Activated CD4-positive, alpha-beta T cell treated with anti-CD3 and anti-CD28 coated beads for 36 hours (primary cell): ENCODE measurements around the gene KRT71. TPM values are rescaled to one million over a fixed set of nuclear protein-coding genes. Genes with fewer than 3 reads are reported as not detected.

Experiments
- ATAC-seq: fragments of 200-7000 bp; cut with Tn5 transposase; one replicate; pipeline ENCODE4 v1.10.0; 2021; ENCODE audit warnings: mild to moderate bottlenecking, moderate library complexity
- CTCF ChIA-PET: fragments of 350-600 bp; sonication (Branson Sonifier 250); formaldehyde crosslinking; loops from one replicate; lab custom pipeline; 2021; ENCODE audit warnings: antibody characterized with exemption; lab: Charles Lee
- POLR2A ChIA-PET: fragments of 350-600 bp; sonication (Branson Sonifier 250); formaldehyde crosslinking; loops from one replicate; lab custom pipeline; 2021; ENCODE audit warnings: antibody characterized with exemption, inconsistent platforms; lab: Charles Lee
- DNase-seq: peaks from one replicate; pipeline ENCODE4 v3.0.0-alpha.2; 2020
- H3K27ac Mint-ChIP-seq: one replicate; pipeline ENCODE4 v1.8.0; 2021; ENCODE audit warnings: mixed read lengths
- H3K27me3 Mint-ChIP-seq: one replicate; pipeline ENCODE4 v1.8.0; 2021; ENCODE audit warnings: mixed read lengths
- H3K36me3 Mint-ChIP-seq: one replicate; pipeline ENCODE4 v1.8.0; 2021; ENCODE audit warnings: low read depth, mixed read lengths
- H3K4me1 Mint-ChIP-seq: one replicate; pipeline ENCODE4 v1.8.0; 2021; ENCODE audit warnings: mixed read lengths
- H3K4me3 Mint-ChIP-seq: one replicate; pipeline ENCODE4 v1.8.0; 2021; ENCODE audit warnings: mild to moderate bottlenecking, moderate library complexity, mixed read lengths
- H3K9me3 Mint-ChIP-seq: one replicate; pipeline ENCODE4 v1.8.0; 2021; ENCODE audit warnings: low read depth, mixed read lengths
- intact Hi-C, 2 experiments: fragments of 100-400 bp; cut with DNase I in 1 of 2; cut with micrococcal nuclease in 1 of 2; formaldehyde crosslinking; loops; one replicate each; pipeline versions ENCODE4 v1.14.2 to v1.15.1; 2022 to 2024; cut with DNase I, micrococcal nuclease
- total RNA-seq, 2 experiments: library from RNA; stranded (reverse); gene quantifications; one replicate each; pipeline ENCODE4 v1.2.3, GENCODE V29; 2021

Gene KRT71
- total RNA-seq, 2 experiments from 2014 or later = not detected

GRCh38 chr12:52539083-52539820 lies 13.7 kb downstream of the KRT71 start:
- no peak overlapping the region for H3K27ac Mint-ChIP-seq
- peaks cover 3% of the 10 kb centered on the region for H3K4me1 Mint-ChIP-seq
- ChIA-PET POLR2A (no interaction called here), CTCF (interaction anchor here (0.9 kb wide), 1 partner anchor 33 kb away, joined by 3 read pairs; no protein-coding TSS in a partner anchor)
- intact Hi-C loops = no loop called here
- DNase-seq (no peak), ATAC-seq (no peak)
- no peaks in the 10 kb centered on the region for H3K36me3 Mint-ChIP-seq
- no peaks in the 10 kb centered on the region for H3K9me3 Mint-ChIP-seq
- H3K4me3 Mint-ChIP-seq = no peak overlapping the region
- H3K27me3 Mint-ChIP-seq = no peaks in the 10 kb centered on the region

GRCh38 chr12:52537101-52537500 lies 15.8 kb downstream of the KRT71 start:
- no peaks in the 10 kb centered on the region for H3K9me3 Mint-ChIP-seq
- CTCF ChIA-PET = interaction anchor here (0.6 kb wide), 1 partner anchor 325 kb away, joined by 3 read pairs; no protein-coding TSS in a partner anchor
- POLR2A ChIA-PET = interaction anchor here (0.6 kb wide), 1 partner anchor 444 kb away, joined by 3 read pairs; no protein-coding TSS in a partner anchor

GRCh38 chr12:52535574-52535973 lies 17.4 kb downstream of the KRT71 start:
- DNase-seq (no peak), ATAC-seq (no peak)
- H3K27ac Mint-ChIP-seq = no peak overlapping the region
- ChIA-PET POLR2A (no interaction called here), CTCF (interaction anchor here (0.7 kb wide), 1 partner anchor 381 kb away, joined by 3 read pairs; no protein-coding TSS in a partner anchor)
- no peaks in the 10 kb centered on the region for H3K36me3 Mint-ChIP-seq
- H3K27me3 Mint-ChIP-seq = no peaks in the 10 kb centered on the region
- no peak overlapping the region for H3K4me3 Mint-ChIP-seq
- intact Hi-C loops = no loop called here
- H3K4me1 Mint-ChIP-seq = no peaks in the 10 kb centered on the region
- no peaks in the 10 kb centered on the region for H3K9me3 Mint-ChIP-seq

More at GRCh38 chr12:52537101-52537500, 15.8 kb downstream of the KRT71 start:
- intact Hi-C loops = no loop called here
- Mint-ChIP-seq H3K27ac (no peak overlapping the region), H3K4me1 (no peaks in the 10 kb centered on the region), H3K27me3 (no peaks in the 10 kb centered on the region), H3K4me3 (no peak overlapping the region), H3K36me3 (no peaks in the 10 kb centered on the region)
- no peak for ATAC-seq
- DNase-seq = no peak

GRCh38 chr12:52534482-52534881 lies 18.5 kb downstream of the KRT71 start:
- DNase-seq (no peak), ATAC-seq (no peak)
- POLR2A ChIA-PET = no interaction called here
- H3K27ac Mint-ChIP-seq = no peak overlapping the region
- CTCF ChIA-PET = interaction anchor here (0.8 kb wide), 1 partner anchor 201 kb away, joined by 3 read pairs; no protein-coding TSS in a partner anchor
- H3K4me3 Mint-ChIP-seq = no peak overlapping the region
- intact Hi-C loops = no loop called here
- no peaks in the 10 kb centered on the region for H3K4me1 Mint-ChIP-seq
- no peaks in the 10 kb centered on the region for H3K27me3 Mint-ChIP-seq
- no peaks in the 10 kb centered on the region for H3K36me3 Mint-ChIP-seq
- no peaks in the 10 kb centered on the region for H3K9me3 Mint-ChIP-seq

- H3K4me3 Mint-ChIP-seq = no peak overlapping the region
- no peak overlapping the region for H3K27ac Mint-ChIP-seq
- DNase-seq = no peak
- intact Hi-C loops = no loop called here
- no peak for ATAC-seq
- H3K27me3 Mint-ChIP-seq = no peaks in the 10 kb centered on the region
- POLR2A ChIA-PET = no interaction called here
- H3K36me3 Mint-ChIP-seq = no peaks in the 10 kb centered on the region
- no peaks in the 10 kb centered on the region for H3K9me3 Mint-ChIP-seq
- CTCF ChIA-PET = interaction anchor here (0.7 to 0.8 kb wide), 2 partner anchors 120 to 201 kb away, joined by 3 read pairs; no protein-coding TSS in a partner anchor
- H3K4me1 Mint-ChIP-seq = no peaks in the 10 kb centered on the region
Measured at GRCh38 chr12:52533686-52534470, 19.1 kb downstream of the KRT71 start.

- Mint-ChIP-seq H3K27ac (no peak overlapping the region), H3K4me3 (no peak overlapping the region), H3K36me3 (no peaks in the 10 kb centered on the region), H3K27me3 (no peaks in the 10 kb centered on the region), H3K4me1 (no peaks in the 10 kb centered on the region), H3K9me3 (no peaks in the 10 kb centered on the region)
- DNase-seq (no peak), ATAC-seq (no peak)
- POLR2A ChIA-PET = no interaction called here
- CTCF ChIA-PET = interaction anchor here (0.6 kb wide), 1 partner anchor 470 kb away, joined by 3 read pairs; no protein-coding TSS in a partner anchor
- intact Hi-C loops = no loop called here
Measured at GRCh38 chr12:52532636-52533035, 20.3 kb downstream of the KRT71 start.

- CTCF ChIA-PET = interaction anchor here (0.6 to 1.0 kb wide), 2 partner anchors 24 to 186 kb away, joined by 3 read pairs; no protein-coding TSS in a partner anchor
- DNase-seq = no peak
- Mint-ChIP-seq H3K27ac (no peak overlapping the region), H3K36me3 (no peaks in the 10 kb centered on the region), H3K27me3 (no peaks in the 10 kb centered on the region), H3K4me3 (no peak overlapping the region), H3K4me1 (no peaks in the 10 kb centered on the region), H3K9me3 (no peaks in the 10 kb centered on the region)
- intact Hi-C loops = no loop called here
- POLR2A ChIA-PET = no interaction called here
- no peak for ATAC-seq
Measured at GRCh38 chr12:52531566-52532300, 21.2 kb downstream of the KRT71 start.

- Mint-ChIP-seq H3K4me3 (no peak overlapping the region), H3K27me3 (no peaks in the 10 kb centered on the region), H3K9me3 (no peaks in the 10 kb centered on the region), H3K27ac (no peak overlapping the region), H3K4me1 (no peaks in the 10 kb centered on the region), H3K36me3 (no peaks in the 10 kb centered on the region)
- intact Hi-C loops = no loop called here
- ChIA-PET POLR2A (no interaction called here), CTCF (no interaction called here)
- DNase-seq (no peak), ATAC-seq (no peak)
Measured at GRCh38 chr12:52530905-52531304, 22.0 kb downstream of the KRT71 start.

GRCh38 chr12:52530366-52530765 lies 22.6 kb downstream of the KRT71 start:
- ATAC-seq = no peak
- H3K36me3 Mint-ChIP-seq = no peaks in the 10 kb centered on the region
- DNase-seq = no peak
- ChIA-PET POLR2A (no interaction called here), CTCF (no interaction called here)
- H3K4me1 Mint-ChIP-seq = no peaks in the 10 kb centered on the region
- no peaks in the 10 kb centered on the region for H3K9me3 Mint-ChIP-seq
- intact Hi-C loops = no loop called here
- no peaks in the 10 kb centered on the region for H3K27me3 Mint-ChIP-seq
- no peak overlapping the region for H3K4me3 Mint-ChIP-seq
- no peak overlapping the region for H3K27ac Mint-ChIP-seq

- Mint-ChIP-seq H3K9me3 (no peaks in the 10 kb centered on the region), H3K27ac (no peak overlapping the region), H3K4me3 (no peak overlapping the region), H3K27me3 (no peaks in the 10 kb centered on the region), H3K36me3 (no peaks in the 10 kb centered on the region), H3K4me1 (no peaks in the 10 kb centered on the region)
- POLR2A ChIA-PET = no interaction called here
- intact Hi-C loops = no loop called here
- ATAC-seq = no peak
- no peak for DNase-seq
- CTCF ChIA-PET = no interaction called here
Measured at GRCh38 chr12:52529846-52530245, 23.1 kb downstream of the KRT71 start.

- no peak for DNase-seq
- H3K9me3 Mint-ChIP-seq = no peaks in the 10 kb centered on the region
- ATAC-seq = no peak
Measured at GRCh38 chr12:52529417-52529816, 23.5 kb downstream of the KRT71 start.

More at GRCh38 chr12:52529417-52529816, 23.5 kb downstream of the KRT71 start:
- POLR2A ChIA-PET = no interaction called here
- Mint-ChIP-seq H3K4me1 (no peaks in the 10 kb centered on the region), H3K4me3 (no peak overlapping the region), H3K27ac (no peak overlapping the region), H3K27me3 (no peaks in the 10 kb centered on the region), H3K36me3 (no peaks in the 10 kb centered on the region)
- intact Hi-C loops = no loop called here
- CTCF ChIA-PET = no interaction called here
